Measurements from ENCODE around the gene MAML2. TPM values are rescaled to one million over a fixed set of nuclear protein-coding genes. Genes with fewer than 3 reads are reported as not detected.

MAML2 gene
- total and polyA plus RNA-seq, 2 of the 13 experiments (the other 11 are each of a cell fraction or from before 2014, with no cell fraction given): 2.3 to 25.9 TPM

DNA sequence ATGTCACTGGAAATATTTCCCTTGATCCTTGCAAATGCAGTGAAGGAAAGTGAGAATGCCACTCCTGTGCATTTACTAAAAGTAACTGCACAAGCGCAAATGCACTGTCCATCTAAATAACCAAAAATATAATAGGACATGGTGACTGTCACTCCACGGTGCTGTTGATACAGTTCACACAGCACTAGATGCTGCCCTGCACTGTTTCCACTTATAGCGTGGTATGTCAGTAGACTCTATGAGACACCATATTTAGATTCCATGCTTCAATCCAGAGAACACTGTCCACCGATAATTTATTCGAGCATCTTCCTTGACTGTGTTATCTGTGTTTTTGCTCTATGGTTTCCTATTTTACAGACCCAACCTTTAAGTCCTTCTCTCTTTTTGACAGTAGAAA is 125.8 kb downstream of the MAML2 start:
- TF ChIP-seq JUN (CRISPR knock-in tag; IDR thresholded peaks at IDR 0.05) (no peak), REST (IDR thresholded peaks at IDR 0.05; ENCODE audit: borderline replicate concordance in 1 of 2, low read depth in 1 of 2, low read length in 2 of 2) (no peak), ISX (CRISPR knock-in tag; conservative IDR thresholded peaks at IDR 0.05) (no peak), ZFP36 (IDR thresholded peaks at IDR 0.05; ENCODE audit: borderline replicate concordance, low read depth, low read length, partially characterized antibody) (no peak), ZNF382 (CRISPR knock-in tag; IDR thresholded peaks at IDR 0.05; ENCODE audit: borderline replicate concordance) (no peak), CBX2 (IDR thresholded peaks at IDR 0.05; ENCODE audit: low read depth, low read length) (no peak), CBX2 (CRISPR knock-in tag; IDR thresholded peaks at IDR 0.05; ENCODE audit: low read depth) (no peak), ZNF709 (CRISPR knock-in tag; IDR thresholded peaks at IDR 0.05) (no peak), JARID2 (CRISPR knock-in tag; IDR thresholded peaks at IDR 0.05; ENCODE audit: insufficient replicate concordance) (no peak), TOPORS (CRISPR knock-in tag; IDR thresholded peaks at IDR 0.05) (no peak), ZNF713 (CRISPR knock-in tag; IDR thresholded peaks at IDR 0.05) (no peak), PHF20 (CRISPR knock-in tag; IDR thresholded peaks at IDR 0.05) (no peak), NFE2L1 (CRISPR knock-in tag; IDR thresholded peaks at IDR 0.05; ENCODE audit: borderline replicate concordance) (no peak), SOX6 (IDR thresholded peaks at IDR 0.05) (no peak), SOX6 (CRISPR knock-in tag; IDR thresholded peaks at IDR 0.05) (no peak), ZNF367 (CRISPR knock-in tag; IDR thresholded peaks at IDR 0.05; ENCODE audit: borderline replicate concordance) (no peak)
- TF ChIP-seq, protein P1, sequence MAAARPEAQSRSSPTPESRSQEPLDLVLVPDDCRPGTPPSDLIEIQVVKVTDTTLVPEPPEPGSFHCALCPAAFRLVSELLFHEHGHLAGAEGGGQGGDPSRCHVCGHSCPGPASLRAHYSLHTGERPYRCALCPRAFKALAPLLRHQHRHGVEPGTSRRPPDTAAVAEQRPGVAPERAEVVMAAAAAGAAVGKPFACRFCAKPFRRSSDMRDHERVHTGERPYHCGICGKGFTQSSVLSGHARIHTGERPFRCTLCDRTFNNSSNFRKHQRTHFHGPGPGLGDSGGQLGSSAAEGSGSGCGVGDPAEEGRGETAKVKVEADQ (CRISPR knock-in tag; IDR thresholded peaks at IDR 0.05; ENCODE audit: borderline replicate concordance): no peak
- TF ChIP-seq, protein P2, sequence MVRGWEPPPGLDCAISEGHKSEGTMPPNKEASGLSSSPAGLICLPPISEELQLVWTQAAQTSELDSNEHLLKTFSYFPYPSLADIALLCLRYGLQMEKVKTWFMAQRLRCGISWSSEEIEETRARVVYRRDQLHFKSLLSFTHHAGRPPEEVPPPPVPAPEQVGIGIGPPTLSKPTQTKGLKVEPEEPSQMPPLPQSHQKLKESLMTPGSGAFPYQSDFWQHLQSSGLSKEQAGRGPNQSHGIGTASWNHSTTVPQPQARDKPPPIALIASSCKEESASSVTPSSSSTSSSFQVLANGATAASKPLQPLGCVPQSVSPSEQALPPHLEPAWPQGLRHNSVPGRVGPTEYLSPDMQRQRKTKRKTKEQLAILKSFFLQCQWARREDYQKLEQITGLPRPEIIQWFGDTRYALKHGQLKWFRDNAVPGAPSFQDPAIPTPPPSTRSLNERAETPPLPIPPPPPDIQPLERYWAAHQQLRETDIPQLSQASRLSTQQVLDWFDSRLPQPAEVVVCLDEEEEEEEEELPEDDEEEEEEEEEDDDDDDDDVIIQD (CRISPR knock-in tag; IDR thresholded peaks at IDR 0.05; ENCODE audit: low read depth): no peak
- H3K9me3 ChIP-seq (ENCODE audit: low read length): no peaks in the 10 kb centered on the region
- FAIRE-seq (no peak), DNase-seq (ENCODE audit: low spot score) (no peak), ATAC-seq (no peak)
- in situ Hi-C loops (cut with HindIII; ENCODE audit: extremely low pct_ligation_motif_present, low pct_unique_long_range_greater_than_20kb) (no loop called here), intact Hi-C loops (cut with micrococcal nuclease; ENCODE audit: unreplicated experiment) (no loop called here)
- WGBS (ENCODE audit: low lambda C conversion rate): 97% methylated on average over 5 of the region's 5 CpGs
- no peak overlapping the region for H3K9ac ChIP-seq (ENCODE audit: insufficient read depth, low read depth, low read length)
- peaks cover 77% of the 10 kb centered on the region for H3K4me1 ChIP-seq (ENCODE audit: insufficient read depth, low read length)
- H3K36me3 ChIP-seq (replicated peaks in 1 of 2; ENCODE audit: control insufficient read depth in 1 of 2, insufficient read depth in 2 of 2, low read length in 2 of 2): no peaks in the 10 kb centered on the region
- no peaks in the 10 kb centered on the region for H3K27me3 ChIP-seq (ENCODE audit: control insufficient read depth in 1 of 2, insufficient read depth in 2 of 2, low read length in 2 of 2)
- BruUV-seq (replicated peaks): no TSS peak
- no peak overlapping the region for H3K4me3 ChIP-seq (replicated peaks in 1 of 3; ENCODE audit: insufficient read depth in 1 of 3, low read depth in 2 of 3, low read length in 3 of 3)
- H3K4me2 ChIP-seq (ENCODE audit: low read depth, low read length): no peak overlapping the region
- H3K79me2 ChIP-seq (ENCODE audit: insufficient read depth, low read length): peaks cover 4% of the 10 kb centered on the region
- H3K27ac ChIP-seq (ENCODE audit: extremely low read length, insufficient read depth, low read length): no peak overlapping the region
- POLR2A ChIA-PET: no interaction called here
- H4K20me1 ChIP-seq (ENCODE audit: insufficient read depth, low read length): no peaks in the 10 kb centered on the region
- CTCF ChIA-PET (ENCODE audit: low intra/inter-chr PET ratio, low total read pairs): no interaction called here
- no peak overlapping the region for H2AFZ ChIP-seq (ENCODE audit: low read length)
